GM19193 (cell line): ENCODE measurements around the gene ARMC2.

Source experiments
- POLR2A ChIP-seq: IDR thresholded peaks from 4 replicates; pipeline ENCODE4 v1.6.1; 2011; ENCODE audit not compliant: insufficient read depth, insufficient read length; ENCODE audit errors: extremely low read depth

Gene ARMC2

GRCh38 chr6:108850669-108851465 lies 2.6 kb downstream of the ARMC2 start:
- no peak for TF ChIP-seq POLR2A

GRCh38 chr6:108851756-108852155 lies 3.5 kb downstream of the ARMC2 start:
- TF ChIP-seq POLR2A: no peak

GRCh38 chr6:108853077-108853476 lies 4.9 kb downstream of the ARMC2 start:
- TF ChIP-seq POLR2A: no peak

GRCh38 chr6:108862479-108863191 lies 14.4 kb downstream of the ARMC2 start:
- TF ChIP-seq POLR2A: no peak

DNA sequence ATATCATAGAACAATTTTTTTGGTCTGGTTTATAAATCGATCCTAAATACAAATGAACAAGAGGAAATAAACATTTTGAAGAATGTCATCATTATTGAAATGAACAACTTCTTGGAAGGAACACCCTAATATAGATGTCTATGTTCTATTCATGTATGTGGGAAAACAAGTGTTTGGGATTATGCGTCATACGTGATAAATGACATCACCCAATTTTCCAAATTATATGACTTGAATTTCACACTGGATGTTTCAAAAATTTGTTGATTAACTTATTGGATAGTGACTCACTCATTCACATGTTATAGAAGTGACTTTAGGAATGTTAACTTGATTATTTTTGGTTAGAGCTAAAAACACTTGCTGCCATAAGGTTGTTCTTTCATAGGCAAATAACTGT lies 18.6 kb downstream of the ARMC2 start:
- no peak for TF ChIP-seq POLR2A

GRCh38 chr6:108868647-108869046 lies 20.4 kb downstream of the ARMC2 start:
- TF ChIP-seq POLR2A: no peak

- no peak for TF ChIP-seq POLR2A
Observed at GRCh38 chr6:108869876-108870275, 21.7 kb downstream of the ARMC2 start.

DNA sequence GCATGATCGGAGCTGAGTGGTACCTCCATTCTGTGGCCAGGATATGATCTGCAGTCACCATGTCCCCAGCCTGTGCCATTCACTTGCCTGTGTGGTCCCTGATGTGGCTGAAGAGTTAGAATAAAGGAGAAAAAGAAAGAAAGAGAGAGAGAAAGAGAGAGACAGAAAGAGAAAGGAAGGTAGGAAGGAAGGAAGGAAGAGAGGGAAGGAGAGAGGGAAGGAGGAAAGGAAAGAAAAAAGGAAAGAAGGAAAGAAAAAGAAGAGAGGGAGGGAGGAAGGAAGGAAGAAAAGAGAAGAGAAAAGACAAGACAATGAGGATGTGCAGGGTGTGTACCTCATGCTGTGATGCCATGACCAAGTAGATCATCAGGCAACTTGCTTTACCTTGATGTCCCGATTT lies 22.1 kb downstream of the ARMC2 start:
- no peak for TF ChIP-seq POLR2A

DNA sequence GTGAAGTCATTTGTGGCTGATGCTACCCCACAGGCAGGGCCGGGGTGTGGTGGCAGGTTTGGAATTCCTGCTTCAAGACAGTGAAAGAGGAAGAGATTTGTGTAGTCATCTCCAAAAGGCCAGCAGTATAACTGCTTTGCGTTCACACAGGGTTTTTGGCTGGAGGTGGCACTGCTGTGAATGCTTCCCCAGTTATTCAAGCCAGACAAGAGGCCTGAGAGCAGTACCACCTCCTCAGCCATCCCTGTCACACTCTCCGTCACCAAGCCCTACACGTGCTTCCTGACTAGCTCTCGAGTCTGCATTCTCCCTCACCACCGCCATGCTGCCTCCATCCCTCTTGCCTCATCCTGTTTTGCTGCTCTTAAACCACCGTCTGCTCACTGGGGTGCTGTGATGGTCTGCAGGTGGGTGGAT lies 23.9 kb downstream of the ARMC2 start:
- no peak for TF ChIP-seq POLR2A

GRCh38 chr6:108872575-108872974 lies 24.4 kb downstream of the ARMC2 start:
- TF ChIP-seq POLR2A: no peak

DNA sequence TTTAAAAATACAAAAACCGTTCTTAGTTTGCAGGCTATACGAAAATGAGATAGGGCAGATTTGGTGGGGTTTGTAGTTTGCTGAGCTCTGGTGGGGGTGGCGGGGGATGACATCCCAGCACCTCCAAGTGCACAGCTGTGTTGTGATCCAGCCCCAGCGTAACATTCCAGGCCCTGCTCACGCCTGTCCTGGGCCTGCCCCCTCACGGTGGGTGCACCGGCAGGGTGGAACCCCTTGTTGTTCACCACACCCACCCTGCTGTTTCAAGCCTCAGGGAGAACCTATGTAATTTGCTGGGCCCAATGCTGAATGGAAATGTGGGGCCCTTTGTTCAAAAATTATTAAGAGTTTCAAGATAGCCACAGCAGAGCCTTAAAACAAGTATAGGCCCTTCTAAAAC lies 25.0 kb downstream of the ARMC2 start:
- TF ChIP-seq POLR2A: no peak

- TF ChIP-seq POLR2A: no peak
Observed at GRCh38 chr6:108873971-108874370, 25.7 kb downstream of the ARMC2 start.

GRCh38 chr6:108874470-108875160 lies 26.4 kb downstream of the ARMC2 start:
- TF ChIP-seq POLR2A: no peak

- no peak for TF ChIP-seq POLR2A
Observed at GRCh38 chr6:108875161-108875555, 26.9 kb downstream of the ARMC2 start.

DNA sequence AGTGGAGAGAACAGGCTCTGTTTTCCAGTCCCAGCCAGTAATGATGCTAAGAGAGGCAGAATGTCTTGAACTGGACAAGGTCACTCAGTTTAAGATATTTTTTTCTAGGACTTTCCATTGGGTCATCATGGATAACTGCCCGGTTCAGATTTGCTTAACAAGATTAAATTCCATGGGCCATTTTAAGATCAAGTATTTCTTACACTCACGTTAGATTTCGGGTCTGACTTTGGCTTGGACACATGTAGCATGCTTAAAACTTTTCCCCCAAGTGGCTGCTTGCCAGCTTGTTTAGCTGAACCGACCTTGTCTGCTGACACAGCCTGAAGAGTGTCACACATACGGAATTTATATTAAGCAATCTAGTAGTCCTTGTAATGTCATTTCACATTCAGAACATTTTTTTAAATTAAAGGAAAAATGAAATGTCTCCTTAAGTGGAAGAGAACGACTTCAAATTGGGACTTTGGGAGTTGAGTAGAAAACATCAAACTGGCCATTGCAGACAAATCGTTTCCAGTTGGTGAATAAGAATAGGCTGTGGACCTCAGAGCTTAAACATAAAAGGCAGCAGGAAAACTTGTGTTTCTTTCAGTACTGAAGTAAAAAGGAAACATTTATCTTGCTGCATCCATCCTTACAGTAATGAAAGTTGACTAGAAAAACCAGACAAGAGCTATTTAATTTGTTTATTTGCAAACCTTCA lies 29.0 kb downstream of the ARMC2 start:
- no peak for TF ChIP-seq POLR2A
